Measurements from ENCODE around the gene DPYD. TPM values are rescaled to one million over a fixed set of nuclear protein-coding genes. Genes with fewer than 3 reads are reported as not detected.

DPYD gene
- total RNA-seq, 1 donor from 2014 or later: 41.2 TPM

DNA sequence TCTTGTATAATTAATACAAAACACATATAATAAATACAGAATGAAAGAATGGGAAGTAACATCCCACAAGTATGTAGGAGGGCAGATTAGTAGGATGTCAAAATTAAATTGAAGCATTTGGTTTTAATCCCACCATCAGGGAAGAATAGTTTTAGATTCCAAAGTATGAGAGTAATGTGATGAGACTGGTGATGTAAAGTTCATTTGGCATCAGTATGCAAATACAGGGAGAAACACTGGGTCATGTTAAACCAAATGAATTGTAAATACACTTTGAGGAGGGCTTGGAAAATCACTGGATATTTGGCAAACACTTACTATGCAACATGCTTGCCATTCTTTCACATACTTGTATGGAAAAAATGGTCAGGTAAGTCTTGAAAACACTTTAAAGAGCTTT, 358.8 kb downstream of the DPYD start:
- intact Hi-C loops (cut with micrococcal nuclease): no loop called here

DNA sequence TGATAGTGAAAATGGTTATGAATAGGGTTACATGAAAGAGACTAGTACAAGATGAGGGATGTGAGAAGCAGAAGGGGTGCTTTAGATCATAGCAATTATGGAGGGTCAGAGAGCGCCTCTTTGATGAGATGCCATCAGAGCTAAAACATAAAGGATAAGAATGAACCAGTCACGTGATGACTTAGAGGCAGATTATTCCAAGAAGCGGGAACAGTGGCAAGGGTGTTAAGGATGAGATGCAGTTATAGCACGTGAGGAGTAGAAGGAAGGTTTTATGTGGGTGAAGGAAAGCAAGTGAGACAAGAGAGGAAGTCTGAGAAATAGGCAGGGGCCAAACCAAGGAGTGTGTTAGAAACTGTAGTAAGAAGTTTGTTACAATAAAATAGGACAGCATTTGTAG, 360.1 kb downstream of the DPYD start:
- intact Hi-C loops (cut with micrococcal nuclease): no loop called here

DNA sequence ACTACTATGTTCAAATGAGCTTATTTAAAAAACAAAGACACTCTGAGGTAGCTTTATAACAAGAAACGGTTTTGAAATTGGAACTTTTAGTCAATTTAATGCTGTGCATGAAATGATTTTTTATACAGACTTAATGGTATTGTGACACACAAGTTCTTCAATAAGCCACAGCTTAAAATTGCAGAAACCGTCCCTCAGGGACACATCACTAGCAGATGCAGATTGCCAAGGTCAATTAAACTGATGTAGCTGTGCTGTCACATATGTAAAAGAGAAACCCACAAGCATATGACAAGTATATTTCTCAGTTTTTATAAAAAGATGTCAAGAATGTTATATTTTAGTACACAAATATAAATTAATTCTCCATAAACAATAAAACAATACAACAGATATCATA, 366.9 kb downstream of the DPYD start:
- intact Hi-C loops (cut with micrococcal nuclease): no loop called here

DNA sequence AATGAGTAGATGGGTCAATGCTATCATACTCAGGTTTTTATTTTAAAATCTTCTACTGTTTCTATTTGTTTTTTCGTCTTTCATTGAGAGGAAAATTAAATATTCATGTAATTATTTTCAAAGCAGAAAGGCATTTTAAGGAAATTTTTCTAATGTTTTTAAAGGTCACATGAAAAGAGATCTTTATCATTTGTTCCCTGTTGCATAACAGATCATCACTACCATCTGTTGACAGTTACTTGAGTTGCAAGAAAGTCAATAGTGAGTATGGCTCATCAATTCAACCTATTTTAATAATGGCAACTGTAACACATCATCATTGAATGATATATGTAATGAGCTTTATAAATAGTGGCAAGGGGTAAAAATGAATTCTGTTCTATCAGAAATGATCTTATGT, 369.7 kb downstream of the DPYD start:
- intact Hi-C loops (cut with micrococcal nuclease): no loop called here

DNA sequence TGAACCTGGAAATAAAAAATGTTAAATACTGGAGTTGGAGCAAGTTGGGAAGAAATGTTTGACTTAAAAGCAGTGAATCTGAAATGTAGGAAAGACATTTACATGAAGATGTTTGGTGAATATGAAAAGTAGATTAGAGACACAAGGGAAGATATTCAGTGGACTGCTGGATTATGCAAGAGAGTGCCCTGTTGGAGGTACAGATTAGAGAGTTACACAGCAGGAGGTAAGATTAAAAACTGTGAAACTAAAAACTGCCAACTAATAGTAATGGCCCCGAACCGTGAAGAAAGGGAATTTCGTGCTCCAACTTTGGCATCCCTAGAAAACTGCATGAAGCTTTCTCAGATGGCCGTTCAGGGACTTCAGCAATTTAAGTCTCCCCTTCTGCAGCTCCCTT, 375.4 kb downstream of the DPYD start:
- intact Hi-C loops (cut with micrococcal nuclease): no loop called here

DNA sequence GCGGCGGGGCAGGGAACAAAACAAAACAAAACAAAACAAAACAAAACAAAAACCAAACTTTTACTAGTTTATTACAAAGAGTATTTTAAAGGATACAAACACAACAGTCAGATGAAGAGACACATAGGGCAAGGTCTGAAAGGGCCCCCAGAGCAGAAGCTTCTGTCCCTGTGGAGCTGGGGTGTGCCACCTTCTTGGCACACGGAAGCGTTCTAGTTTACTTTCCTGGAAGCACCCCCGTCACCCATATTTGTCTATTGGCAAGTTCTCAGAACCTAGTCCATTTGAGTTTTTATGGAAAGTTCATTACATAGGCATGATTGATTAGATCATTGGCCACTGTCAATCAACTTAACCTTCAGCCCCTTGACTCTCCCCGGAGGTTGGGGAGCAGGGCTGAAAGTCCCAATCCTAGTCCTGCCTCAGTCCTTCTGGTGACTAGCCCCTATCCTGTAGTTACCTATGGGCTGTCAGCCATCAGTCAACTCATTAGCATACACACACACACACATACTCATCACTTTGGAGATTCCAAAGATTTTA, 380.4 kb downstream of the DPYD start:
- intact Hi-C loops (cut with micrococcal nuclease): no loop called here

DNA sequence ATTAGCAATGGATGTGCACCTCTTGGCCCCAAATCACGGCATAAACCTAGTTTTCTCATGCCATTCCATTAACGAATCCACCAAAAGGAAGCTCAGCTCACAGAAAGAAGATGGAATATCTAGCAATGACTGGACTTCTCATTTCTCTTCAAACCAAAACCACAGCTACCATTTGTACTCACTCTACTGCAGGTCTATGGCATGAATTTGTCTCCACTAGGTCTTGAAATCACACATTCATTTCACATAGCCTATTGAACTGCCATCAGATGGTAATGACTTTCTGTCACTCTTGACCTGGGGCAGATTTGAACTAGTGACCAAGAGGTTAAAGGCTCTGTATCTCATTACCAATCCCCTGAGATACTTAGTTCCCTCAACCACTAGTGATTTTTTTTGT, 382.7 kb downstream of the DPYD start:
- intact Hi-C loops (cut with micrococcal nuclease): no loop called here

DNA sequence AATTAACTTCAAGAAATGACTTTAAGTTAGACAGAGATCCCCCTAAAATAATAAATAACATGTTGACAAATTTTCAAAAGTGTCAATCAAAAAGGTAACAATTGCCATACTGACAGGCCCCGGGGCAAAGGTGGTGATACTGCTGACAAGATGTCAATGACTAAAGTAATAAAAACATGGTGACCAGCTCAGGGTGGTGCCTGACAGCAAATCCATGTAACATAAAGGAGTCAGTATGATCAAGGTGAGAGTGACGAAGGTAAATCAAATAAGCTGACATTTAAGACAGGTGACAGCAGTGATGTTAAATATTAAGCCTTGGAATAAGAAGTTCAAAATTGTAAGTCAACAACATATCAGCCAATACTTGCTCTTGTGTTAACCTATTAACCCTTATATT, 387.5 kb downstream of the DPYD start:
- intact Hi-C loops (cut with micrococcal nuclease): no loop called here

DNA sequence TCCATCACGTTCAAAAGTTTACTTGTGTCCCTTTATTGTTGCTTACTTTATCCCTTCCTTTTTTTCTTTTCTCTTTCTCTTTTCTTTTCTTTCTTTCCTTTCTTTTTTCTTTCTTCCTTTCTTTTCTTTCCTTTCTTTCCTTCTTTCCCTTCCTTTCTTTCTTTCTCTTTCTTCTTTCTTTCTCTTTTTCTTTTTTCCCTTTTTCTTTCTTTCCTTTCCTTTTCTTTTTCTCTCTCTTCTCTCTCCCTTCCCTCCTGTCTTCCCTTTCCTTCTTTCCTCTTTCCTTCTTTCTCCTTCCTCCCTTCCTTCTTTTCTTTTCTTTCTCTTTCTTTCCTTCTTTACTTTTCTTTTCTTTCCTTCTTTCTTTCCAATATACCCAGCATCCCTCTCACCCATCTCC, 391.2 kb downstream of the DPYD start:
- intact Hi-C loops (cut with micrococcal nuclease): loop anchor here (5.0 kb wide), 1 partner anchor 523 kb away; no protein-coding TSS in a partner anchor

DNA sequence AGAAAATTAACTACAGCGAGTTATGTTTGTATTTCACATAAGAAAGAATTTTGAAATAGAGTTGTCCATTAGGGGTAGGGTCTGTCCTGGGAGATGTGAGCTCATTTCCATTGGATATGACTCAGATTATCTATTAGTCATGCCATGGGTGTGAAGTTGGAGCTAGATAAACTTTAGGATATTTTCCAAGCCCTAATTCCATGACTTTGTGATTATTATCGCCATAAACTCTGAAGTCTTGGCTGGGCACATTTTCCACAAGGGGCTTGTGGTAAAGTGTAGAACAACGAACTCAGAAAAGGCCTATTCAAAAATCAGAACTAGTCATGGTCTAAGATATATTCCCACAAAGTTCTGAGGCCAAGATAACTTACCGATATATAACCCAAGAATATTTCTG, 396.6 kb downstream of the DPYD start:
- intact Hi-C loops (cut with micrococcal nuclease): no loop called here

DNA sequence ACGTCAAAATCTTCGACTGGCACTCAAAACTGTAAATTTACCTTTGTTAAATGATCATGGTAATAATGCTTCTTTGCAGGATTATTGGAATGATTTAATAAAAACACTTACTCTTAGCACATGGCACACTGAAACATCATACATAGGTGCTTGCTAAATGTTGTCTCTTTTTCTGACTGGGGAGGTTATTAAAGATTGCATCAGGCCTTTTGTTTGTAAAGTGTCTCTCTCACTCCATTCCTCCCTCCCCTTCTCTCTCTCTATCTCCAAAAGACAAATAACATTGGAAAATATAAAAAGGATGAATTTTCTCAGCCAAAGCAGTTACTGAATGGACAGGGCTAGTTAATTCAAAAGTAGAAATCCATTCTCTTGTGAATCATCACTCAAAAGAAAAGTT, 404.2 kb downstream of the DPYD start:
- intact Hi-C loops (cut with micrococcal nuclease): no loop called here

DNA sequence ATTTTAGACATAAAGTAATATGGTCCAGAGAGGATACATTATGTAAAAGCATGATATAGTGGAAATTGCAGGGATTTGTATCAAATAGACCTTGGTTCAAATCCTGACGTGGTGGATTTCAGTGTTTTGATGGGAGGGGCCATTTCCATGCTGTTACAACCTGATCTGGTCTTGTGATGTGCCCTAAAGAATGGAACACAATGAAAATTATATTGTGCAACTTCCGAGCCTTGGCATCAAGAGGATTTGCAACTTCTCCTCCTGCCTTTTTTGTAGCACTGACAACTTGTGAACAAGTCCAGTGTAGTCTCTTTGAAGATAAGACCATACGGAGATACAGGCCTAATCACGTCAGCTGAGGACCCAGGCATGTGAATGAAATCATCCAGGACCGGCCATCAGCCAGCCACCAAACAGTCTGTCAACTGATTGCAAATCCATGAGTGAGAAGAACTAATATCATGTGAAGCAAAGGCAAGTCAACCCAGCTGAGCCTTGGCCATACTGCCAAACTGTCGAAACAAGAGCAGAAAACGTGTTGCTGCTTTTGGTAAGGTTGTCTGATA, 412.1 kb downstream of the DPYD start:
- intact Hi-C loops (cut with micrococcal nuclease): no loop called here

DNA sequence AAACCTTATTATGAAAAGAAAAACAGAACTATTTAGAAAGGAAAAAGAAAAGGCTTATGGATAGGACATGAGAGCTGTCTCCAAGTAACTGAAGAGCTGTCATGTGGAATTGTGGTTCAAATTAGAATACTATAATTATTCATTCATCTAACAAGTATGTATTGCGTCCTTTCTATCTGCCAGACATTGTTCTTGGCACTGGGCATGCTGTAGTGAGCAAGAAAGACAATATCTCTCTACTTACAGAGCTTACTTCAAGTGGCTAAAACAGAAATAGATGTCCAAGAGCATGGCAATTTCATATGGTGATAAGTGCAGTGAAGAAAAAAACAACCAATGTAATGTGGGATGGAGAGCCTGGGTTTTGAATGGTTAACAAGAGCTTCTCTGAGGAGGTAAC, 413.0 kb downstream of the DPYD start:
- intact Hi-C loops (cut with micrococcal nuclease): no loop called here

DNA sequence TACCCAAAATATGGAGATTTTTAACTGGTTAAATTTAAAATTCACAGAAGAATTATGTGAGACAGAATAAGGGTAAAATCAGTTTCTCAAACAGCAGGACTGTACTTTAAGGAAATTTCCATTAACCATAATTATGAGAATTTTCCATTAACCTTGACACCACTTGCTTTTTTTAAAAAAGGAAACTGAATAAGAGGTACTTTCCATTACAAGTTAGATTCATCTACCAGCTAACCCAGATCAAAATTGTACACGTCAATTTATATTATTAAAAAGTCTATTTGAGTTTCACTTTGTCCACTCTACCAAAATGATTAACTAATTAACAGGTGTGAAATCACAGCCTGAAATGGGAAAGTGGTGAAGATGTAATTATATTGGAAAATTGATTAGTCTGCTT, 414.5 kb downstream of the DPYD start:
- intact Hi-C loops (cut with micrococcal nuclease): no loop called here

DNA sequence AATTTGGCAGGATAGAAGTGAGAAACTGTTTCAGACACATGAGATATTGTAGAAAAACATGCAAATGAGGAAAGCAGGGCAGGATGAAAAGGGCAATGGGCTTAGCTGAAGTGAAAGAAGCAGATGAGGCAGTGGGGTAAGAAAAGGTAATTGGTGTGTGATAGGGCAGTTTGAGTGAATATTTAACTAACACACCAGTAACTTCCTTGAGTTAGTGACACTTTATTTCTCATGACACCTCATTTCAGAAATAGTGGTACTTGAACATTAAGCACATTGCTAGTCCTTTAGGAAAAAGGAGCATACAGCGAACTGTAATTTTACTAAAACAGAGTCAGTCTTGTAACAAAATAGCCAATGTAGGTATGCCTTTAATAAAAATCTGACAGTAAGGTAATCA, 415.0 kb downstream of the DPYD start:
- intact Hi-C loops (cut with micrococcal nuclease): no loop called here

DNA sequence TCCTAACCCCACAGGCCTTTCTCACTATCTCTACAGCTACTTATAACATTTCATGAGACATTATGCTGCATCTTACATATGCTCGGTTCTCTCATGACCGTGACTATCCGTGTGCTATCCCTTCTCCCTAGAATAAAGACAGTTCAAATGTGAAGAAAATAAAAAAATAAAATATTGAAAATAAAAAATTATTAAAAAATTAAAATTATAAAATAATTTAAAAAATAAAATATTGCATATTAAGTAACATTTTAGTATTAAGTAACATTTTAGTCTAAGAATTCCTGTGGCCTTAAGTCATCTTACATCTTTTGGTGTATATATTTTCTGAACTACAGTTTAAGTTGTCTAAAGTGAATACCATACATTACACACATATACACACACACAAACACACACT, 415.5 kb downstream of the DPYD start:
- intact Hi-C loops (cut with micrococcal nuclease): no loop called here

DNA sequence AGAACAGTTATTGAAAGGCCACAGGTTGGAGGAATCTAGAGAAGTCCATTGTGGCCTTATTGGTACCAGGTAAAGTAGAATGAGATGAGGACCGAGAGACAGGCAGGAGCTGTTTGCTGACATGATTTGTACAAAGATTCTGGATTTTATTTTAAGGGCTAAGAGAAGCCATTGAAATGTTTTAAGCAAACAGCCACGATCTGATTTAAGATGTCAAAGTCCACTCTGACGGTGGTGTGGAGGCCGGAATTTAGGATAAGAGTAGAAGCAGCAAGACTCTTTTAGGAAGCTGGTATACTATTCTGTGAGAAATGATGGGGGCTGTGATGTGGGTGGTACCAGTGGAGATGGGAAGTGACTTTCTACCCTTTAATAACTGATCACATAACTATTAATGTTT, 418.5 kb downstream of the DPYD start:
- intact Hi-C loops (cut with micrococcal nuclease): no loop called here

DNA sequence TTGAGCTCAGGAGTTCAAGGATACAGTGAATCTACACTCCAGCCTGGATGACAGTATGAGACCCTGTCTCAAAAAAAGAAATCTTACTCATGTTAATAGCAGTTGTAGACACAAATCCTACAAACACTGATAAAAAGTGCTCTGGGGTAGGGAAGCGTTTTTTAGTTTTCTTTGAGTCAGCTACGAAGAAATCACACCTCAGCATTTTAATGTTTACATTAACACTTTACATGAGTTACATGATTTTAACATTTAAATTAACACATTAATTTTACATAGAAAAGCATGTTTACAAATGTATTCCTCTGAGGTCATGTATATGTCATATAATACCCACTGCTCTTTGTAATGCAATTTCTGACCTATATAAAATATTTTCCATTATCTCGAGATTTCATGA, 419.2 kb downstream of the DPYD start:
- intact Hi-C loops (cut with micrococcal nuclease): no loop called here

DNA sequence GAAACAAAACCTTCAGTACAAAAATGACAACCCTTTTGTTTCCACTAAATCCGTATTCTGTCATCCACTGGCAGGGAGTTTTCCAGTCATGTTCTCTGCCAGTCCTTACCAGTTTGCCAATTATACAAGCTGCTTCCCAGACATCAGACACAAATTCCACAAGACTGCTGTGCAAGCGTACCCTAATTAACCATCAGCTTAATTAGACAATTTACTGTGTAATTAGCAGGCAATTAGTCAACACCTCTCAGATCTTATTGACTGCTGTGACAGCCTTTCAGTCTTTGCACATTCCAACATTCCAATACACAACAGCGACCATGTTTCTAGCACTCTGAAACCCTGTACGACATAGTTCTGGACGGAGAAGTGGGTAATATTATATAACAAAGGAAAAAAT, 420.1 kb downstream of the DPYD start:
- intact Hi-C loops (cut with micrococcal nuclease): no loop called here

DNA sequence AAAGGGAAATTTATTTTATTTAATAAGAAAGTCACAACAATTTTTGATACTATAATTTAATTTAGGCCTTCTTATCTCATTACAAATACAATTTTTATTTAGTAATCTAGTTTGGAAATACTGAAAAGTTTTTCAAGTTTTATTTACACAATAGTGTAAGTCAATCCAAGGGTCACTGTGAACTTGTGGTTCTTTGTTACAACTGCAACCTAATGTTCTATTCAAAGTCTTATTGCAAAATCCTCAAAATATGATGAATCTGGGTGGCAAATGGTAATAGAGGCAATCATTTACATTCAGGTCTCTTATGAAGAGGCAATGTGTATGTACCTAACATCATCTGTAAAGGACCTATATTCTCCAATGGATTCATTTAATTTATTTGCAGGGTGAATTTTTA, 421.2 kb downstream of the DPYD start:
- intact Hi-C loops (cut with micrococcal nuclease): no loop called here

DNA sequence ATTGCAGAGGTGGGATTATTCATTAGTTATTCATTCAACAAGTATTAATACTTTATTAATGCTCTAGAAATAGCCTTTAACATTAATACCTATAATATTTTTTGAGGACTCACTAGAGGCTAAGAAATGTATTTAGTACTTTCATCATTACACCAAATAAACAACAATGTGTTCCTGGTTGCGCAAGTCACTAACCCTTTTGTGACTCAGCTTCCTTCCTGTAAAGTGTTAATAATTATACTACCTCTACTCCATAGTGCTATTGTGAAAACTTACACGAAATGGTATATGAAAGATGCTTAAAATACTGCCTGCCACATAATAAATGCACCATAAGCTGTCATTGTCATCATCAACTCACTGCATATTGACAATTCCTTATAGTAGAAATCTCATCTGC, 431.0 kb downstream of the DPYD start:
- intact Hi-C loops (cut with micrococcal nuclease): no loop called here

DNA sequence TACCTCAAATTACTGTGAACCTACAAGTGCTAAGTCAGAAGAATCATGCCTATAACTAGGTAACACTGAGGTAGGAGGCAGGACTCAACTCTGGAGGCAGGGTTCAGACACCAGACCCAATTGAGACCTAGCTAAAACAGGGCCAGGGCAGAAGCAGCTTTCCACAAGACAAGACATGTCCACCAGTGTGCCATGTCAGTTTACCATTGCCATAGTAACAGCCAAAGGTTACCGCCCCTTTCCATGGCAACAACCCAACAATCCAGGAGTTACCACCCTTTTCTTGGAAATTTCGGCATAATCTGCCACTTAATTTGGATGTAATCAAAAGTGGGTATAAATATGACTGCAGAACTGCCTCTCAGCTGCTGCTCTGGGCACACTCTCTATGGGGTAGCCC, 432.3 kb downstream of the DPYD start:
- intact Hi-C loops (cut with micrococcal nuclease): no loop called here

DNA sequence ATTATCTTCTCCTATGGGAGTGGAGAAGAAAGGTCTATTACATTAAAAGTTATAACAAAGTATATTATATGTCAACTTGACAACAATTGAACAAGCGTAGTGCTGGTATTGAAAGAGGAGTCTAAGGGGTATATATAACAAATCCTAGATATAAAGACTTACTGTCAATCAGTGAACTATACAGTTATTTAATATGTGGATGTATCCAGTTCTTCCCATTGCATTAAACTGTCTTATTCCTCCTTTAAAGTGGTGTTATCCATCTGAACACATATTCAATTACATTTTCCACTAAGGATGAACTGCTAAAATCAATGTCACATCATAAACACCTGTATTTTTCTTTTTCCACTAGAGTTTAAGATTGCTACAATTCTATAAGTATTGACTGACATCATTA, 438.8 kb downstream of the DPYD start:
- intact Hi-C loops (cut with micrococcal nuclease): no loop called here

DNA sequence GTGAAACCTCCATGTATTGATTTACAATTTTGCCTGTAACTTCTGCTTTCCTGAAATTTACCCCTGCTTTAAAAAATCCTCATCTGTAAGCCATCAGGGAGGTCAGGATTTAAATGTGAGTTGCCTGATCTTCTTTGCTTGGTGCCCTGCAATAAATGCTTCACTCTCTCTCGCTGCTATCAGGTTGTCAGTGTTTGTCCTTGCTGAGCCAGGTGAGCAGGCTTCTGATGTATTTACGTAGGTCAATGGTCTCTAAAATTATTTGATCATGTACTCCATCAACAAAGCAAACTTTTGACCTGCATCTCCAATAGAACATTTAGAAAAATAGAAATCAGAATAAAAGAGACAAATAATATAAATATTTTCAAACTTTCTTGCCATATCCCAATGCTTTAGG, 453.4 kb downstream of the DPYD start:
- intact Hi-C loops (cut with micrococcal nuclease): no loop called here

All from T-helper 1 cell treated with Interleukin-12 subunit alpha and Interleukin-12 subunit beta and Interleukin-4 antibody, amounts not matched to agents 30 ng/mL and 1 ng/mL, for 36 hours (primary cell).